ENCODE measurements around the gene TLL2.

GRCh38 chr10:96446966-96447596 lies 66.6 kb downstream of the TLL2 start:
- no peak for TF ChIP-seq POLR2A (IDR thresholded peaks at IDR 0.05)
- no peak for TF ChIP-seq CTCF (IDR thresholded peaks at IDR 0.05)
